ENCODE measurements around the gene CRAT.

GRCh38 chr9:129130791-129131190 is 20.2 kb upstream of the CRAT start:
- TF ChIP-seq CTCF (IDR thresholded peaks at IDR 0.05) (no peak), POLR2A (IDR thresholded peaks at IDR 0.05) (no peak)

Data from heart left ventricle (tissue), 13 donors.